Ishikawa (cell line): ENCODE results near the gene MTHFD2.

Source experiments
- CEBPB ChIP-seq: IDR thresholded peaks from 2 replicates; pipeline ENCODE4 v1.6.1; 2012
- CREB1 ChIP-seq: IDR thresholded peaks from 2 replicates; pipeline ENCODE4 v1.6.1; 2012; ENCODE audit warnings: low read depth
- EGR1 ChIP-seq: IDR thresholded peaks from 2 replicates; pipeline ENCODE4 v1.6.1; 2012
- EP300 ChIP-seq: IDR thresholded peaks from 2 replicates; pipeline ENCODE4 v1.6.1; 2012; ENCODE audit warnings: borderline replicate concordance
- FOXM1 ChIP-seq: IDR thresholded peaks from 2 replicates; pipeline ENCODE4 v1.6.1; 2012; ENCODE audit warnings: low read depth, borderline replicate concordance
- MAX ChIP-seq: IDR thresholded peaks from 2 replicates; pipeline ENCODE4 v1.6.1; 2012
- NFIC ChIP-seq: IDR thresholded peaks from 2 replicates; pipeline ENCODE4 v1.6.1; 2012
- RAD21 ChIP-seq: IDR thresholded peaks from 2 replicates; pipeline ENCODE4 v1.6.1; 2012; ENCODE audit warnings: low read depth
- REST ChIP-seq: IDR thresholded peaks from 2 replicates; pipeline ENCODE4 v1.6.1; 2012; ENCODE audit warnings: low read depth, mild to moderate bottlenecking
- TAF1 ChIP-seq: IDR thresholded peaks from 2 replicates; pipeline ENCODE4 v1.6.1; 2012; ENCODE audit warnings: low read depth, mild to moderate bottlenecking
- TCF12 ChIP-seq: IDR thresholded peaks from 2 replicates; pipeline ENCODE4 v1.6.1; 2012; ENCODE audit warnings: low read depth
- TEAD4 ChIP-seq: IDR thresholded peaks from 2 replicates; pipeline ENCODE4 v1.6.1; 2012
- USF1 ChIP-seq: IDR thresholded peaks from 2 replicates; pipeline ENCODE4 v1.6.1; 2012
- YY1 ChIP-seq: IDR thresholded peaks from 2 replicates; pipeline ENCODE4 v1.6.1; 2012; ENCODE audit warnings: low read depth
- ZBTB7A ChIP-seq: IDR thresholded peaks from 2 replicates; pipeline ENCODE4 v1.6.1; 2012; ENCODE audit warnings: low read depth

MTHFD2 gene

GRCh38 chr2:74191596-74192380 is 6.6 kb upstream of the MTHFD2 start:
- TF ChIP-seq REST (no peak), CEBPB (no peak), TCF12 (no peak), TAF1 (no peak), RAD21 (no peak), CREB1 (no peak), NFIC (no peak), ZBTB7A (no peak), EGR1 (no peak), MAX (no peak), TEAD4 (no peak), USF1 (no peak)

- TF ChIP-seq REST (no peak), EGR1 (no peak), YY1 (no peak), RAD21 (no peak), FOXM1 (no peak), EP300 (no peak), NFIC (no peak), TAF1 (no peak), CEBPB (no peak), CREB1 (no peak), TEAD4 (no peak), ZBTB7A (no peak), MAX (no peak)
These were observed 3.6 kb upstream of the MTHFD2 start for GRCh38 chr2:74194799-74195198.

GRCh38 chr2:74197049-74197448 is 1.4 kb upstream of the MTHFD2 start:
- TF ChIP-seq NFIC (no peak), USF1 (no peak), EP300 (no peak), REST (no peak), MAX (no peak), ZBTB7A (no peak), TAF1 (no peak), FOXM1 (no peak), CEBPB (no peak)

- TF ChIP-seq CREB1 (no peak), TEAD4 (no peak), NFIC (peak; percentile 19; the same call in 1 of the 2 replicates), TAF1 (no peak), TCF12 (no peak), EGR1 (no peak), USF1 (no peak), FOXM1 (no peak), YY1 (no peak)
These were observed 373 bp upstream of the MTHFD2 start for GRCh38 chr2:74198023-74198460.
